H9 (cell line): Measurements from ENCODE around the gene SHC1. TPM values are rescaled to one million over a fixed set of nuclear protein-coding genes. Genes with fewer than 3 reads are reported as not detected.
A peak's percentile ranks its signal among the peaks of the same experiment; 100 is the strongest.
"Not testable (repeated sequence)": the region's sequence is repeated elsewhere in the genome, so short reads cannot be mapped to it uniquely, and the experiment has no call there.

Experiments used
- DNase-seq: peaks from one replicate; pipeline ENCODE4 v3.0.0-alpha.2; 2017
- H2AFZ ChIP-seq: one replicate; pipeline ENCODE4 v1.6.1; 2013; ENCODE audit warnings: mild to moderate bottlenecking, low read length, control low read depth, moderate library complexity
- H2AK5ac ChIP-seq: 2 replicates; pipeline ENCODE4 v1.6.1; 2013; ENCODE audit warnings: low read length, control low read depth, mixed read lengths; ENCODE audit not compliant: insufficient read length
- H2BK120ac ChIP-seq: one replicate; pipeline ENCODE4 v1.6.1; 2013; ENCODE audit warnings: low read depth, mild to moderate bottlenecking, low read length, control low read depth, inconsistent platforms; ENCODE audit not compliant: poor library complexity, severe bottlenecking
- H2BK12ac ChIP-seq: 2 replicates; pipeline ENCODE4 v1.6.1; 2013; ENCODE audit warnings: low read length, control low read depth, mixed read lengths, low read depth; ENCODE audit not compliant: insufficient read length
- H2BK15ac ChIP-seq: 2 replicates; pipeline ENCODE4 v1.6.1; 2013; ENCODE audit warnings: low read depth, low read length, control low read depth
- H2BK20ac ChIP-seq: one replicate; pipeline ENCODE4 v1.6.1; 2013; ENCODE audit warnings: low read depth, mild to moderate bottlenecking, low read length, control low read depth, inconsistent platforms; ENCODE audit not compliant: poor library complexity, severe bottlenecking
- H2BK5ac ChIP-seq: 2 replicates; pipeline ENCODE4 v1.6.1; 2013; ENCODE audit warnings: low read length, control low read depth, mixed read lengths; ENCODE audit not compliant: insufficient read length
- H3K14ac ChIP-seq: 2 replicates; pipeline ENCODE4 v1.6.1; 2013; ENCODE audit warnings: low read length, control low read depth; ENCODE audit not compliant: insufficient read depth
- H3K18ac ChIP-seq: 2 replicates; pipeline ENCODE4 v1.6.1; 2013; ENCODE audit warnings: low read depth, mild to moderate bottlenecking, mixed read lengths, low read length, control low read depth; ENCODE audit not compliant: insufficient read length
- H3K23ac ChIP-seq: 2 replicates; pipeline ENCODE4 v1.6.1; 2013; ENCODE audit warnings: low read length, control low read depth, mixed read lengths, low read depth; ENCODE audit not compliant: insufficient read length
- H3K23me2 ChIP-seq: 2 replicates; pipeline ENCODE4 v1.6.1; 2013; ENCODE audit warnings: low read depth, mild to moderate bottlenecking, mixed read lengths, low read length, control low read depth; ENCODE audit not compliant: insufficient read length, poor library complexity, severe bottlenecking
- H3K27ac ChIP-seq: 2 replicates; pipeline ENCODE4 v1.5.1; 2013; ENCODE audit warnings: low read length, control low read depth, mixed read lengths, low read depth; ENCODE audit not compliant: insufficient read length
- H3K27me3 ChIP-seq: 2 replicates; pipeline ENCODE4 v1.6.1; 2013; ENCODE audit warnings: low read length, control low read depth, inconsistent platforms; ENCODE audit not compliant: insufficient read depth
- H3K4ac ChIP-seq: 2 replicates; pipeline ENCODE4 v1.6.1; 2013; ENCODE audit warnings: low read depth, mild to moderate bottlenecking, control low read depth, inconsistent platforms, low read length, moderate library complexity
- H3K4me1 ChIP-seq: 2 replicates; pipeline ENCODE4 v1.6.1; 2013; ENCODE audit warnings: low read length, control low read depth, inconsistent platforms; ENCODE audit not compliant: insufficient read depth
- H3K4me2 ChIP-seq: 2 replicates; pipeline ENCODE4 v1.6.1; 2013; ENCODE audit warnings: low read length, control low read depth, mixed read lengths; ENCODE audit not compliant: insufficient read length, insufficient read depth
- H3K56ac ChIP-seq: 2 replicates; pipeline ENCODE4 v1.6.1; 2013; ENCODE audit warnings: low read depth, mild to moderate bottlenecking, mixed read lengths, low read length, control low read depth; ENCODE audit not compliant: insufficient read length
- H3K79me1 ChIP-seq: 2 replicates; pipeline ENCODE4 v1.6.1; 2013; ENCODE audit warnings: low read depth, mild to moderate bottlenecking, moderate library complexity, low read length, control low read depth, inconsistent platforms; ENCODE audit not compliant: insufficient read depth, poor library complexity, severe bottlenecking
- H3K79me2 ChIP-seq: 2 replicates; pipeline ENCODE4 v1.6.1; 2013; ENCODE audit warnings: low read length, control low read depth, inconsistent platforms; ENCODE audit not compliant: insufficient read depth
- H3K9ac ChIP-seq: 2 replicates; pipeline ENCODE4 v1.6.1; 2013; ENCODE audit warnings: low read length, control low read depth, mixed read lengths; ENCODE audit not compliant: insufficient read length; ENCODE audit errors: extremely low read depth
- H3K9me3 ChIP-seq: one replicate; pipeline ENCODE4 v1.6.1; 2013; ENCODE audit warnings: low read depth, low read length, inconsistent platforms; ENCODE audit not compliant: control insufficient read depth
- H3T11ph ChIP-seq: one replicate; pipeline ENCODE4 v1.6.1; 2013; ENCODE audit warnings: mild to moderate bottlenecking, low read length, control low read depth, inconsistent platforms
- H4K20me1 ChIP-seq: one replicate; pipeline ENCODE4 v1.6.1; 2013; ENCODE audit not compliant: control insufficient read depth, insufficient read length, insufficient read depth
- H4K5ac ChIP-seq: 2 replicates; pipeline ENCODE4 v1.6.1; 2013; ENCODE audit warnings: low read depth, mild to moderate bottlenecking, mixed read lengths, low read length, control low read depth; ENCODE audit not compliant: insufficient read length
- H4K8ac ChIP-seq: replicated peaks from 2 replicates; pipeline ENCODE4 v1.6.1; 2013; ENCODE audit warnings: low read length, control low read depth, mixed read lengths, low read depth; ENCODE audit not compliant: insufficient read length
- H4K91ac ChIP-seq: 2 replicates; pipeline ENCODE4 v1.6.1; 2013; ENCODE audit warnings: low read depth, mild to moderate bottlenecking, moderate library complexity, mixed read lengths, low read length, control low read depth; ENCODE audit not compliant: insufficient read length
- H3K27ac Mint-ChIP-seq, 3 experiments: 2 replicates in 2 of 3; 3 replicates in 1 of 3; pipeline ENCODE4 v1.8.0; 2020 to 2021; ENCODE audit warnings: mixed read lengths in 3 of 3, mild to moderate bottlenecking in 1 of 3, moderate library complexity in 1 of 3
- H3K27me3 Mint-ChIP-seq: 2 replicates; pipeline ENCODE4 v1.8.0; 2021; ENCODE audit warnings: low read depth, mild to moderate bottlenecking, moderate library complexity, mixed read lengths
- H3K36me3 Mint-ChIP-seq, 3 experiments: 2 replicates in 2 of 3; 3 replicates in 1 of 3; pipeline ENCODE4 v1.8.0; 2020 to 2021; ENCODE audit warnings: low read depth in 3 of 3, mixed read lengths in 3 of 3; ENCODE audit not compliant: insufficient read depth in 1 of 3
- H3K4me1 Mint-ChIP-seq, 2 experiments: 2 replicates each; pipeline ENCODE4 v1.8.0; 2020; ENCODE audit warnings: mixed read lengths in 2 of 2
- H3K4me3 Mint-ChIP-seq, 2 experiments: 2 replicates in 1 of 2; 3 replicates in 1 of 2; pipeline ENCODE4 v1.8.0; 2020 to 2021; ENCODE audit warnings: mild to moderate bottlenecking in 2 of 2, mixed read lengths in 2 of 2, moderate library complexity in 1 of 2
- H3K9me3 Mint-ChIP-seq, 2 experiments: 2 replicates in 1 of 2; 3 replicates in 1 of 2; pipeline ENCODE4 v1.8.0; 2020; ENCODE audit warnings: mild to moderate bottlenecking in 2 of 2, mixed read lengths in 2 of 2, moderate library complexity in 1 of 2
- WGBS: extraction: QIAGEN DNeasy Blood & Tissue Kit; methylation state at CpG from one replicate; pipeline ENCODE4 v1.1.7; 2013; ENCODE audit warnings: missing lambda C conversion rate, low lambda C conversion rate, mixed read lengths; ENCODE audit not compliant: insufficient read length; ENCODE audit errors: extremely low coverage; 5-methylcytosine and 5-hydroxymethylcytosine counted together
- total RNA-seq: library from RNA; stranded (reverse); gene quantifications from 2 replicates; pipeline ENCODE4 v1.2.1, GENCODE V29; 2021
- TF ChIP-seq, protein P1 (sequence below): fragments of 200-600 bp; sonication (generic); conservative IDR thresholded peaks from 3 replicates; pipeline ENCODE4 v1.8.0; 2021; ENCODE audit warnings: antibody characterized with exemption, mild to moderate bottlenecking

SHC1 gene
- total RNA-seq, 1 experiment from 2014 or later = 168 TPM

DNA sequence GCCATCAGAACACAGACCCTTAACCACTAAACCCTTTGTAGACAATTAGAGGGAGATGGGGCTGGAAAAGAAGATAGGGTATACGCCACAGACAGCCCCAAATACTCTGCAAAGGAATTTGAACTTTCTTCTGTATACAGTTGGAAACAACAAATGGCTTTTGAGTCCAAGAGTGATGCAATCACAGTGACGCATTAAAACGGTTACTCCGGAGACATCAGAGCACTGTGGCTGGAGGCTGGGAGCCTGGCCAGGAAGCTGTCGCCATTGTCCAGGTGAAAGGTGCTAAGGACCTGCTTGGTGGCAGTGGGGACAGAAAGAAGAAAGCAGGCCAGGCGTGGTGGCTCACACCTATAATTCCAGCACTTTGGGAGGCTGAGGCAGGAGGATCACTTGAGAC, 16.8 kb upstream of the SHC1 start:
- no peak for DNase-seq
- Histone ChIP-seq H2BK12ac (no peak overlapping the region), H3K9ac (no peak overlapping the region), H3K14ac (no peak overlapping the region), H3K79me2 (peaks cover 9% of the 10 kb centered on the region; the same call in 1 of the 2 replicates), H3K9me3 (no peaks in the 10 kb centered on the region), H3T11ph (no peak overlapping the region), H3K23me2 (peaks cover 8% of the 10 kb centered on the region), H3K27me3 (no peaks in the 10 kb centered on the region), H2AK5ac (no peak overlapping the region), H4K91ac (no peak overlapping the region), H2BK5ac (no peak overlapping the region), H3K56ac (no peak overlapping the region), H4K8ac (no peak overlapping the region), H4K20me1 (no peaks in the 10 kb centered on the region), H4K5ac (no peak overlapping the region), H2BK120ac (no peak overlapping the region), H3K18ac (no peak overlapping the region), H3K4me1 (no peaks in the 10 kb centered on the region), H2BK20ac (no peak overlapping the region), H2BK15ac (no peak overlapping the region), H3K4me2 (no peak overlapping the region), H3K79me1 (peaks cover 2% of the 10 kb centered on the region), H3K23ac (no peak overlapping the region), H3K27ac (no peak overlapping the region), H3K4ac (no peak overlapping the region), H2AFZ (no peak overlapping the region)
- WGBS = no CpG with 5 or more reads among the region's 6 CpGs
- Mint-ChIP-seq H3K4me1 (peaks cover 8 to 12% of the 10 kb centered on the region in 2 experiments; a peak in 3 of 4 replicates), H3K27me3 (no peaks in the 10 kb centered on the region), H3K36me3 (peaks cover 36 to 61% (median 47%) of the 10 kb centered on the region in 3 experiments), H3K9me3 (no peaks in the 10 kb centered on the region), H3K4me3 (0 out of 5 replicates have a peak overlapping the region, but pooled peaks of 1 of the 2 experiments have one; percentile 42), H3K27ac (no peak overlapping the region)
- TF ChIP-seq, protein P1, sequence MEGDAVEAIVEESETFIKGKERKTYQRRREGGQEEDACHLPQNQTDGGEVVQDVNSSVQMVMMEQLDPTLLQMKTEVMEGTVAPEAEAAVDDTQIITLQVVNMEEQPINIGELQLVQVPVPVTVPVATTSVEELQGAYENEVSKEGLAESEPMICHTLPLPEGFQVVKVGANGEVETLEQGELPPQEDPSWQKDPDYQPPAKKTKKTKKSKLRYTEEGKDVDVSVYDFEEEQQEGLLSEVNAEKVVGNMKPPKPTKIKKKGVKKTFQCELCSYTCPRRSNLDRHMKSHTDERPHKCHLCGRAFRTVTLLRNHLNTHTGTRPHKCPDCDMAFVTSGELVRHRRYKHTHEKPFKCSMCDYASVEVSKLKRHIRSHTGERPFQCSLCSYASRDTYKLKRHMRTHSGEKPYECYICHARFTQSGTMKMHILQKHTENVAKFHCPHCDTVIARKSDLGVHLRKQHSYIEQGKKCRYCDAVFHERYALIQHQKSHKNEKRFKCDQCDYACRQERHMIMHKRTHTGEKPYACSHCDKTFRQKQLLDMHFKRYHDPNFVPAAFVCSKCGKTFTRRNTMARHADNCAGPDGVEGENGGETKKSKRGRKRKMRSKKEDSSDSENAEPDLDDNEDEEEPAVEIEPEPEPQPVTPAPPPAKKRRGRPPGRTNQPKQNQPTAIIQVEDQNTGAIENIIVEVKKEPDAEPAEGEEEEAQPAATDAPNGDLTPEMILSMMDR = no peak

- H3K79me2 ChIP-seq, H3K18ac ChIP-seq, H2BK15ac ChIP-seq, H3K9ac ChIP-seq, DNase-seq, H3K4me2 ChIP-seq, H3K4me1 ChIP-seq, H3K23me2 ChIP-seq, H2AFZ ChIP-seq, H3K4ac ChIP-seq, H3K27me3 ChIP-seq, H2BK120ac ChIP-seq, H3K9me3 ChIP-seq, H3T11ph ChIP-seq, H3K23ac ChIP-seq, H2BK20ac ChIP-seq, H4K20me1 ChIP-seq, H3K14ac ChIP-seq, H2BK12ac ChIP-seq, H3K27ac Mint-ChIP-seq, H4K5ac ChIP-seq, H3K27me3 Mint-ChIP-seq, H2AK5ac ChIP-seq, H3K79me1 ChIP-seq, H3K4me3 Mint-ChIP-seq, H4K8ac ChIP-seq, H3K27ac ChIP-seq, H3K9me3 Mint-ChIP-seq, H4K91ac ChIP-seq, H3K56ac ChIP-seq, H2BK5ac ChIP-seq: not testable (repeated sequence)
- Mint-ChIP-seq H3K36me3 (peaks cover 36 to 61% (median 47%) of the 10 kb centered on the region in 3 experiments), H3K4me1 (peaks cover 8 to 12% of the 10 kb centered on the region in 2 experiments; a peak in 3 of 4 replicates)
- WGBS = no CpG with 5 or more reads among the region's 4 CpGs
Measured at GRCh38 chr1:154986736-154987135, 16.2 kb upstream of the SHC1 start.
